Left kidney (tissue), 2 donors: ENCODE measurements around the gene JMY. TPM values are rescaled to one million over a fixed set of nuclear protein-coding genes. Genes with fewer than 3 reads are reported as not detected.
"Not testable (repeated sequence)": the region's sequence is repeated elsewhere in the genome, so short reads cannot be mapped to it uniquely, and the experiment has no call there.

Experiments
- DNase-seq: peaks from one replicate; pipeline ENCODE4 v3.0.0-alpha.2; 2013
- polyA plus RNA-seq: library from polyadenylated mRNA; unstranded; fragments of 120-200 nt; gene quantifications from one replicate; pipeline ENCODE4 v1.2.1, GENCODE V29; 2013; ENCODE audit not compliant: insufficient read length

The JMY gene
- polyA plus RNA-seq, 1 donor = 29.9 TPM

GRCh38 chr5:79236362-79236969 lies 535 bp downstream of the JMY start:
- no peak for DNase-seq

- no peak for DNase-seq
These were observed 1.2 kb downstream of the JMY start for GRCh38 chr5:79236970-79237739.

- no peak for DNase-seq
These were observed 2.0 kb downstream of the JMY start for GRCh38 chr5:79237740-79238560.

GRCh38 chr5:79240561-79240960 lies 4.6 kb downstream of the JMY start:
- DNase-seq = no peak

- no peak for DNase-seq
These were observed 5.6 kb downstream of the JMY start for GRCh38 chr5:79241535-79241979.

GRCh38 chr5:79242242-79243039 lies 6.5 kb downstream of the JMY start:
- DNase-seq = no peak

GRCh38 chr5:79243224-79243623 lies 7.3 kb downstream of the JMY start:
- no peak for DNase-seq

GRCh38 chr5:79254067-79254466 lies 18.1 kb downstream of the JMY start:
- DNase-seq = not testable (repeated sequence)

GRCh38 chr5:79255786-79256557 lies 20.0 kb downstream of the JMY start:
- DNase-seq = no peak

GRCh38 chr5:79256563-79256962 lies 20.6 kb downstream of the JMY start:
- no peak for DNase-seq

GRCh38 chr5:79257314-79257713 lies 21.4 kb downstream of the JMY start:
- no peak for DNase-seq

GRCh38 chr5:79258801-79259200 lies 22.9 kb downstream of the JMY start:
- no peak for DNase-seq

- DNase-seq = no peak
These were observed 23.5 kb downstream of the JMY start for GRCh38 chr5:79259383-79259782.

GRCh38 chr5:79259810-79260209 lies 23.9 kb downstream of the JMY start:
- DNase-seq = no peak

GRCh38 chr5:79261897-79262296 lies 26.0 kb downstream of the JMY start:
- no peak for DNase-seq

- no peak for DNase-seq
These were observed 27.4 kb downstream of the JMY start for GRCh38 chr5:79263290-79263689.

GRCh38 chr5:79267180-79267579 lies 31.2 kb downstream of the JMY start:
- DNase-seq = no peak

- DNase-seq = no peak
These were observed 33.8 kb downstream of the JMY start for GRCh38 chr5:79269733-79270166.

GRCh38 chr5:79273341-79273740 lies 37.4 kb downstream of the JMY start:
- no peak for DNase-seq

- DNase-seq = no peak
These were observed 48.9 kb downstream of the JMY start for GRCh38 chr5:79284846-79285245.

- no peak for DNase-seq
These were observed 49.4 kb downstream of the JMY start for GRCh38 chr5:79285285-79285684.
